GM12891 (cell line): ENCODE data around the gene NOG.

Experiments
- PAX5 ChIP-seq: IDR thresholded peaks from 2 replicates; pipeline ENCODE4 v1.6.1; 2011; ENCODE audit warnings: low read length, moderate library complexity, mild to moderate bottlenecking; ENCODE audit not compliant: insufficient read depth, severe bottlenecking
- POLR2A ChIP-seq: IDR thresholded peaks from 2 replicates; pipeline ENCODE4 v1.6.1; 2011; ENCODE audit warnings: low read depth, low read length, control low read depth
- POLR2AphosphoS5 ChIP-seq: IDR thresholded peaks from 2 replicates; pipeline ENCODE4 v1.6.1; 2011; ENCODE audit warnings: low read depth, low read length, control low read depth
- TAF1 ChIP-seq: IDR thresholded peaks from 2 replicates; pipeline ENCODE4 v1.6.1; 2011; ENCODE audit warnings: low read depth, low read length, control low read depth

GRCh38 chr17:56577843-56578204 lies 15.7 kb upstream of the NOG start:
- TF ChIP-seq POLR2A = no peak
- no peak for TF ChIP-seq POLR2AphosphoS5
- TF ChIP-seq TAF1 = no peak
- TF ChIP-seq PAX5 = no peak
